GM19239 (cell line): ENCODE data around the gene AP3B1.
"Not testable (repeated sequence)": the region's sequence is repeated elsewhere in the genome, so short reads cannot be mapped to it uniquely, and the experiment has no call there.

Experiments
- DNase-seq: peaks from one replicate; pipeline ENCODE4 v3.0.0; 2011; ENCODE audit warnings: low spot score; ENCODE audit not compliant: insufficient read length
- FAIRE-seq: peaks from 2 replicates; lab custom pipeline; 2011; peaks lifted over from hg19 to GRCh38; lab: Jason Lieb, UNC

The AP3B1 gene

GRCh38 chr5:78102500-78102899 is 192.0 kb downstream of the AP3B1 start:
- DNase-seq (no peak), FAIRE-seq (no peak)

- DNase-seq (no peak), FAIRE-seq (no peak)
Measured at GRCh38 chr5:78095125-78095524, 199.4 kb downstream of the AP3B1 start.

GRCh38 chr5:78090002-78090401 is 204.5 kb downstream of the AP3B1 start:
- DNase-seq (no peak), FAIRE-seq (no peak)

GRCh38 chr5:78078858-78079257 is 215.6 kb downstream of the AP3B1 start:
- FAIRE-seq, result no peak
- DNase-seq, result no peak

- DNase-seq (no peak), FAIRE-seq (no peak)
Measured at GRCh38 chr5:78077369-78078068, 217.0 kb downstream of the AP3B1 start.

DNA sequence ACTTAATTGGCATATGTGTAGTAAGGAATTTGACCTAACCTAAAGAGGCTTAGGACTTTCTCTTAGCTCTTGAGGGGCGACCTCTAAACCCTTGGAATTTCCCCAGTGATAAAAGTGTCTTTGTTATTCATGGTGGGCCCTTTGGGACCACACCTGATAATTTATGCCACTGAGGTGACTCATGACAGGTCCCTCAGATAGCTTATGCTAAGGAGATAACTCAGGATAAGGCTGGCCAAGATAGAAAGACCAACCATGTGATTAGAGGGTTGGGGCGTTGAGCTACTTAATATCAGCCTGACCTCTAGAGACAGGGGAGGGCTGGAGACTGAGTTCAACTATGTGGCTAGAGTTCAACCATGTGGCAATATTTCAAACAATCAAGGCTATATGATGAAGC is 218.1 kb downstream of the AP3B1 start:
- no peak for FAIRE-seq
- DNase-seq, result no peak

- DNase-seq, result no peak
- FAIRE-seq, result no peak
Measured at GRCh38 chr5:78075301-78075700, 219.2 kb downstream of the AP3B1 start.

DNA sequence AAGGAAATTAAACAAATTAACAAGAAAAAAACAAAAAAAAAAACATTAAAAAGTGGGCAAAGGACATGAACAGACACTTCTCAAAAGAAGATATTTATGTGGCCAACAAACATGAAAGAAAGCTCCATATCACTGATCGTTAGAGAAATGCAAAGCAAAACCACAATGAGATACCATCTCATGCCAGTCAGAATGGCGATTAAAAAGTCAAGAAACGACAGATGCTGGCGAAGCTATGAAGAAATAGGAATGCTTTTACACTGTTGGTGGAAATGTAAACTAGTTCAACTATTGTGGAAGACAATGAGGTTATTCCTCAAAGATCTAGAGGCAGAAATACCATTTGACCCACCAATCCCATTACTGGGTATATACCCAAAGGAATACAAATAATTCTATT is 223.8 kb downstream of the AP3B1 start:
- FAIRE-seq, DNase-seq: not testable (repeated sequence)

DNA sequence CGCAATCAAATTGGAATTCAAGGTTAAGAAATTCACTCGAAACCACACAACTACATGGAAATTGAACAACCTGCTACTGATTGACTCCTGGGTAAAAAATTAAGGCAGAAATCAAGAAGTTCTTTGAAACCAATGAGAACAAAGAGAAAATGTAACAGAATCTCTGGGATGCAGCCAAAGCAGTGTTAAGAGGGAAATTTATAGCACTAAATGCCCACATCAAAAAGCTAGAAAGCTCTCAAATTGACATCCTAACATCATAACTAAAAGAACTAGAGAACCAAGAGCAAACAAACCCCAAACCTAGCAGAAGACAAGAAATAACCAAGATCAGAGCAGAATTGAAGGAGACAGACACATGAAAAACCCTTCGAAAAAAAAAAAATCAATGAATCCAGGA is 226.9 kb downstream of the AP3B1 start:
- not testable (repeated sequence) for FAIRE-seq, DNase-seq

- DNase-seq, FAIRE-seq: not testable (repeated sequence)
Measured at GRCh38 chr5:78066722-78067121, 227.8 kb downstream of the AP3B1 start.

GRCh38 chr5:78065663-78066062 is 228.8 kb downstream of the AP3B1 start:
- FAIRE-seq (no peak), DNase-seq (no peak)

DNA sequence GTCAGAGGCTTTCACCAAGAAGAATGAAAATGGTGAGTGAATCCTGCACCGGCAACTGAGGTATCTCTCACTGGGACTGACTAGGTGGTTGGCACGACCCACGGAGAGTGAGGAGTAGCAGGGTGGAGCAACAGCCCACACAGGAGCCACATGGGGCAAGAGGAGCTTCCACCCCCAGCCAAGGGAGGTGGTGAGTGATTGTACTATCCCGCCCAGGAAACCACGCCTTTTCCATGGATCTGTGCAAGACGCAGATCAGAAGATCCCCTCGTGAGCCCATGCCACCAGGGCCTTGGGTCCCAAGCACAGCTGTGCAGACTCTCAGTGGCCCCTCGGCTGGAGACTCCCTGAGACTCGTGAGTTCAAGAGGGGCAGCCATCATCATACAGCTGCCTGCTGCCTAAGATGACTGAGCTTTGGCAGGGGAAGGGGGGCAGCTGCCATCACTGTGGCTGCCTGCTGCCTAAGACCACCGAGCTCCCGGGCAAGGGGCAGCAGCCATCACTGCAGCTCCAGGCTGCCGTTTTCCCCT is 229.5 kb downstream of the AP3B1 start:
- DNase-seq, result no peak

GRCh38 chr5:78063495-78063894 is 231.0 kb downstream of the AP3B1 start:
- no peak for DNase-seq
- FAIRE-seq, result no peak

More for the DNA sequence above, 229.5 kb downstream of the AP3B1 start:
- no peak for FAIRE-seq

DNA sequence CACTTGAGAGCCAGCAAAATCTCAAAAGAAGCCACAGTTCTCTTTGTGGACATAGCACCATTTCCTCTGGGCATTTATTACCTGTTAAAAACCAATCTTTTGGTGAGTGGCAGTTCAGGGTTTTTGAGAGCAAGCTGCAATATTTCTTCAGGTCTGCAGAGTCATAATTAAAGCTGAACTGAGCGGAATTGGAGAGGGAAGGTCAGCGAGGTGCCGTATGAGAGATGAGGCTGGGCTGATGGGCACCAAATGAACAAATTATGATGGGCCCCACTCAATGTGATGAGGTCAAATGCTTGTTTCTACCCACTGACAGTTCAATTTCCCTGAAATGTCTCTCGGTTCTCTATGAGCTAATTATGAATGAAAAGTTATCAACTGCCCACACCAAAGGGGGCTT is 231.9 kb downstream of the AP3B1 start:
- FAIRE-seq (no peak), DNase-seq (no peak)

- DNase-seq, result no peak
- FAIRE-seq, result no peak
Measured at GRCh38 chr5:78060421-78060820, 234.1 kb downstream of the AP3B1 start.

DNA sequence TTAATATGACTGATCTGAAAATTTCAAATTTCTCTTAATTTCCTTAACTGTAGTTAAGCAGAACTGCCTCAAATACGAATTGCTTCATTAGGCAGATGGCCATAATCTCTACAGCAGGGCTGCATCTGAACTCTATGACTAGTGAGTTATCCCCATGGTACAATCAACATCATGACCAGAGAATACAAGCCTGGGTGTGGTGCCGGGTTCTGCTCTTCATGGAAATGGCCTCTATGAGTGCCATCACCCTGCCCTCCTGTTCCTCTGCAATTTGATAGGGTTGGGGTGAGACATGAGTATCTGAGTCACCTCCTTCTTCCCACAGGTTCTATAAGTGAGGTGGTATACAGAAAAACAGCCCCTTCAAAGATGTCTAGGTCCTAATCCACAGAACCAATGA is 235.9 kb downstream of the AP3B1 start:
- FAIRE-seq, result no peak

GRCh38 chr5:78056901-78057514 is 237.5 kb downstream of the AP3B1 start:
- no peak for FAIRE-seq

More for the DNA sequence above, 235.9 kb downstream of the AP3B1 start:
- no peak for DNase-seq

GRCh38 chr5:78056053-78056452 is 238.4 kb downstream of the AP3B1 start:
- DNase-seq (no peak), FAIRE-seq (no peak)

More at GRCh38 chr5:78056901-78057514, 237.5 kb downstream of the AP3B1 start:
- DNase-seq, result no peak

GRCh38 chr5:78050888-78051287 is 243.6 kb downstream of the AP3B1 start:
- no peak for FAIRE-seq
- DNase-seq, result no peak

GRCh38 chr5:78046823-78047222 is 247.7 kb downstream of the AP3B1 start:
- not testable (repeated sequence) for DNase-seq, FAIRE-seq

- no peak for FAIRE-seq
- no peak for DNase-seq
Measured at GRCh38 chr5:78046006-78046405, 248.5 kb downstream of the AP3B1 start.

- DNase-seq (no peak), FAIRE-seq (no peak)
Measured at GRCh38 chr5:78041805-78042204, 252.7 kb downstream of the AP3B1 start.
